Stimulated activated CD4-positive, alpha-beta T cell treated with anti-CD3 and anti-CD28 coated beads, Interleukin-15, amount 100 ng/mL, for 1 hour (primary cell): ENCODE data around the gene SLC25A12.
"Not testable (repeated sequence)": the region's sequence is repeated elsewhere in the genome, so short reads cannot be mapped to it uniquely, and the experiment has no call there.

ENCODE experiments used
- DNase-seq, 2 donors: peaks; one replicate each; pipeline ENCODE4 v3.0.0-alpha.2; 2020; ENCODE audit warnings: low read depth in 1 of 2, low spot score in 1 of 2

SLC25A12 gene

DNA sequence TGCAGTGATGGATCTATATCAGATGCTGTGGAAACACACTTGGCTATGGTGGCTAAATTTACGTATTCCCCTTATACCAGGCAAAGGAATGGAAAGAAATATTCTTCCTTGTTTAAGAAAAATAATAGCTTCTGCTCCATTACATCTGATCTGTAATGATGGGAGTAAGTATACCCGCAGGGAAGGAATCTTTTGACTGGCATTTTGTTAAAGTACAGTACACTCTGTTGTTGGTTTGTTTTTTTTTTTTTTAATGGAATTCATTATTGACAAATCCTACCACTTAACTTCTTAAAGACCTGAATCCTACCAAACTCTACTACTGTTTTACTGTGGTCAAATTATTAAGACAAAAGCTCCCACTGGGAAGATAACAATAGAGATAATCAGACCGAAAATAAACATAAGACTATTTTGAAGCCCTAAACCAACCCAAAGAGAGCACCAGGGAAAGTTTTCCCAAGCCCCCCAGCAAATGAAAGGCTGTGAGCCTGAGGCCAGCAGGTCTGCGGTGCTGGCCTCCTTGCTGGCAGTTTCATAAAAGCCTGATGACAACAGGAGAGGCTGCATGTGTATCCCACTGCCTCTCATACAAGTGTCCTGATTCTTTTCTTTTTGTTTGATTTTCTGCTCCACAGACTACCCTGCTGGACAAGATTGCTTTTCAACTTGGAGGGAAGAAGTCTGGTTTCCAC lies 101.0 kb downstream of the SLC25A12 start:
- DNase-seq, result no peak

DNA sequence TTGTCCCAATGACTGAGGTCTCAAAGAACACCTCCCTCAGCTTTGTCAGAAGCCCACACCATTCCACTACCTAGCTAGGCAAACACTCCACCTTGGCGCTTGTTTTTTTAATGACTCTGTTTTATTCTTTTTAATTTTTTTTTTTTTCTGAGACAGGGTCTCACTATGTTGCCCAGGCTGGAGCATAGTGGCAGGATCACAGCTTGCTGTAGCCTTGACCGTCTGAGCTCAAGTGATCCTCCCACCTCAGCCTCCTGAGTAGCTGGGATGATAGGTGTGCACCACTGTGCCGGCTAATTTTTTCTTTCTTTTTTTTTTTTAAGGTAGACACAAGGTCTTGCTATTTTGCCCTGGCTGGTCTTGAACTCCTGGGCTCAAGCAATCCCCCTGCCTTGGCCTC lies 101.9 kb downstream of the SLC25A12 start:
- DNase-seq, result no peak

DNA sequence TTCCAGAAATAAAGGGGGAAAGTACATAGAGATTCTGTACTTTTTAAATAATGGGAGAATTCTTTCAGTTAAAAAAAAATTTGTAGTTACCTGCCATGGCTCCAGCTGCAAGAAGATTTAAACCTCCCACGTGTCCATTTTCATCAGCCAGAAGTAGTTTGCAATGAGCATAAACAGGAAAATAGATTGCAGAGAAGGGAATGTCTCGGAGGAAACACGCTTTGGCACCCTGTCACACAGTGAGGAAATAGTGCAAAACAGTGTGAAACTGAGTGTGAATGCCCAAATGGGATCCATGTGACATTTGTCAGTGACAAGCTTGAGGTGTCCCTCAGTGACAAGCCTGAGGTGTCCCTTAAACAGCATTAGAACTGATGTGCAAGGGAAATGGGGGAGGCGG lies 102.7 kb downstream of the SLC25A12 start:
- no peak for DNase-seq

DNA sequence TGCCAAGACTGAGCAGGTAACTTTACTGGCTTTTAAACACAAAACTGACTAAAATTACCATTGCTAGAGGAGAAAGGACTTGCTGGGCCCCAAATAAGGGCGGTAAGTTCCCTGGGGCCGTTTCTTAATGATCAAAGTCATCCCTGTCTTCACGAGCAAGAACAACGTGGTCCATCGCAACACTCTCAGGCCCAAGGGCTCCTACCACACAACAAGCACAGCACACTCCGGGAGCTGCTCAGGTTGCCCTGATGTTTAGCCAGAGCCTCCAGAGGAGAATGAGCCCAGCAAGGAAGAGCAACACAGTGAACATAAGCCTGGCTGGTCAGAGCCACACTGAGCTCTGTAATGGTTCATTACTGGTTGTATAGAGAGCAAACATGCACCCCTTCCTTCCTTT lies 104.1 kb downstream of the SLC25A12 start:
- no peak for DNase-seq

DNA sequence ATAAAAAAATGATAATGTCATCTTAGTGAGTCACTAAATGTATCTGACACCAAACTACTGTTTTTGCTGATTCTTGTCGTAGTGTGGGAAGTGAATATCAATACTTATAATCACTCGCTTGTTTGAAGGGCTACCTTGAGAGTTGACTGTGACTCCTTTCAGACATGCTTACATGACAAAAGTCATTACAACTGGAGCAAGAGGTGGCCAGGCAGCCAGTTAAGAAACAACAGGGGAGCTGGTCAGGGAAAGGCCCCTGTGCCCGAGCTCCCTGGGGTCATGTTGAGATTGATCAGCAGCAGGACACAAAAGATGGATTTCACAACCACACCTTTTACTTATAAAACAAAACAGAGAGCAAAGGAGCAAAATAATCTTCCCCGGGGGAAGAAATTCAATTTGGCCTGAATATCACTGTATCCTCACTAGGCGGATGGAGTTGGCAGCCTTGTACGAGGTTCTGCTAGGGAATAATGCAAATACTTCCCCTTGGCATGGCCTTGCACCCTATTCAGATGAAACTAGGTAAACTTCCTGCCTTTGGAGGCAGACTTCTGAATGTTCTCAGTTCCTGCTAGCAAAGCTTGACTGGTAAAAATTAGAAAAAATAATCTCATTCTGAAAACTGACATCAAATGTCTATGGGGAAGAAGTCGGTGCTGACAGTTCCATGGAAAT lies 105.6 kb downstream of the SLC25A12 start:
- no peak for DNase-seq

DNA sequence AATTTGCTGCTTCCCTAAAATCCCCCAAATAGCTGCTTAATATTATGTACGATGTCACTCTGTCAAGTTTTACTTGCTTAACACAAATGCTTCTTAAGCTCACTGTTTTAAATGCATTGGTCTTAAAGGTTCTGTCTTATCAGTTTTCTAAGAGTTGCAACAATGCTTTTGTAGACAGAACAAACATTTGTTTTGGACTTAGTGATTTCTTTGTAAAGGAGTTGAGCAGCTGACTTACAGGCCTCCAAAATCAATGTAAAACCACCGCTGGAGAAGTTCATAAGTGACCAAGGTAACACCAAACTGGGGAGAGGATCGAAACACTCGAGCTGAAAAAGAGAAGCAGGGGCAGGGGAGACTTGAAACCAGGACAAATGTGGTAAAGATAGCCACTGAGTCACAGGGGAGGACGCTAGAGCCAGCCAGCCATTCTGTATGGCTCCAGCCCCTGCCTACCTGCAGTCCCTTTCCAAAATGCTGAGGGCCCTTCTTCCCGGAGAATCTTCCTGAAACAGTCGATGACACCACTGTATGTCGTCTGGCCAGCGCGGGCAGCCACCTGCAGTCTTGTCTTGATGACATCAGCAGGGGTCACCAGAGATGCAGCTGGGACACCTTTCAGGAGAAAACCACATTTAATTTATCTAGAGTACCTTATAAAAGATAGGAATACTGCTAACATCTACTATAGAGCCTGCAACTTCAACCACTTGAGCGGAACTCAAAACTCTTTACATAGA lies 106.5 kb downstream of the SLC25A12 start:
- no peak for DNase-seq

DNA sequence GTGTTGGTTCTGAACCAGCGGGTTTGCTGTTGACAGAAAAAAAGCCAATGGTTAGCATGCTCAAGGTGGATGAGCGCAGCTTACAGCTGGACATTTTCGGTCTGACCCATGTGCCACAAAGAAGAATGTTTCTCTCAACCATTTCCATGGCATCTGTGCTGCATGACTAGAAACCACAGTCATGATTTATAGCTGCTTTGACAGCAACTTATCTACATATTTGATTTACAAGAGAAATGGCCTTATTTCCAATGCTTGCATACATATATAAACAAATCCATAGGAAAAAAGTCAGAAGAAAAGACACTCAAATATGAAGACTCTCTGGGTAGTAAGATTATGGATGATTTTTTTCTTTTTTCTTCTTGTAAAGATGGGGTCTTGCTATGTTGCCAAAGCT lies 108.6 kb downstream of the SLC25A12 start:
- DNase-seq, result no peak

DNA sequence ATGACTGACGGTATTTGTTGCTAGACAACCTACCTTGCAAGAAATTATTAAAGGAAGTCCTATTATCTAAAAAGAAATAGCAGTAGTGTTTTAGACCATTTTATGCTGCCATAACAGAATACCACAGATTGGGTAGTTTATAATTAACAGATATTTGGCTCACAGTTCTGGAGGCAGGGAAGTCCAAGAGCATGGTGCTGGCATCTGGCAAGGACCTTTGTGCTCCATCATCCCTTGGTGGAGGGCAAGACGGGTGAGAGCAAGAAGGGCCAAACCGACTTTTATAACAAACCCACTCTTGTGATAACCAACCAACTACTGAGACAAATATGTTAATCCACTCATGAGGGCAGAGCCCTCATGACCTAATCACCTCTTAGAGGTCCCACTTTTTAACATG lies 115.5 kb downstream of the SLC25A12 start:
- no peak for DNase-seq

DNA sequence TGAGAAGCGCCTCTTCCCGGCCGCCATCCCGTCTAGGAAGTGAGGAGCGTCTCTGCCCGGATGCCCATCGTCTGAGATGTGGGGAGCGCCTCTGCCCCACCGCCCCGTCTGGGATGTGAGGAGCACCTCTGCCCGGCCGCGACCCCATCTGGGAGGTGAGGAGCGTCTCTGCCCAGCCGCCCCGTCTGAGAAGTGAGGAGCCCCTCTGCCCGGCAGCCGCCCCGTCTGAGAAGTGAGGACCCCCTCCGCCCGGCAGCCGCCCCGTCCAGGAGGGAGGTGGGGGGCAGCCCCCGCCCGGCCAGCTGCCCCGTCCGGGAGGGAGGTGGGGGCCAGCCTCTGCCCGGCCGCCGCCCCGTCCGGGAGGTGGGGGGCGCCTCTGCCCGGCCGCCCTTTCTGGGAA lies 119.5 kb downstream of the SLC25A12 start:
- DNase-seq, result not testable (repeated sequence)

DNA sequence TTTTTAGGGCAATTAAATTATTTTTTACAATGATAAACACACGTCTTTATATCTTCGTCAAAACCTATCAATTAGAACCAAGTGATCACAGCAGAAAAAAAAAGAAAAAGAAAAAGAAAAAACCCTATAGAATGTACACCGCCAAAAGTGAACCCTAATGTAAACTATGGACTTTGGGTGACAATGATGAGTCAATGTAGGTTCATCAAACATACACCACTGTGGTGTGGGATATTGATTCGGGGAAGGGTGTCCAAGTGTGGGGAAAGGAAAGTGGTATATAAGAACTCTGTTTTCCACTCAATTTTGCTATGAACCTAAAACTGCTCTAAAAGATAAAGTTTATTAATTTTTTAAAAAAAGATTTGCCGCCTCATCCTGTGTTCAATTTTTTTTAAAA lies 121.7 kb downstream of the SLC25A12 start:
- DNase-seq, result no peak

DNA sequence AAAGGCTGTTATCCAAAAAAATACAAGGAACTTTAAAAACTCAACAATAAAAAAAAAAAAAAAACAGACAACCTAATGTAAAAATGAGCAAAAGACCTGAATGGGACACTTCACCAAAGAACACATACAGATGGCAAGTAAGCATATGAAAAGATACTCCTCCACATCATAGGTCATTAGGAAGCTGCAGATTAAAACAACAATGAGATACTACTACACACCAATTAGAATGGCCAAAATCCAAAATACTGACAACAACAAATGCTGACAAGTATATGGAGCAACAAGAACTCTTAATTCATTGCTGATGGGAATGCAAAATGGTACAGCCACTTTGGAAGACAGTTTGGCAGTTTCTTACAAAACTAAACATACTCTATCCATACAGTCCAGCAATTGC lies 122.6 kb downstream of the SLC25A12 start:
- no peak for DNase-seq

DNA sequence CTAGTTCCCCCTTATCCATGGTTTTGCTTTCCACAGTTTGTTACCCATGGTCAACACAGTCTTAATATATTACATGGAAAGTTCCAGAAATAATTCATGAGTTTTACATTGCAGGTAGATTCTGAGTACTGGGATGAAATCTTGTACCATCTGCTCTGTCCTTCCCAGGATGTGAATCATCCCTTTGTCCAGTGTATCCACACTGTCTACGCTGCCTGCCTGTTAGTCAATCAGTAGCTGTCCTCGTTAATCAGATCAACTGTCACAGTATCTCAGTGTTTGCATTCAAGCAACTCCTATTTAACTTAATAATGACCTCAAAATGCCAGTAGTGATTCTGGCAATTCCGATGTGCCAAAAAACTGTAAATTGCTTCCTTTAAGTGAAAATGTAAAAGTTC lies 130.4 kb downstream of the SLC25A12 start:
- DNase-seq, result no peak

DNA sequence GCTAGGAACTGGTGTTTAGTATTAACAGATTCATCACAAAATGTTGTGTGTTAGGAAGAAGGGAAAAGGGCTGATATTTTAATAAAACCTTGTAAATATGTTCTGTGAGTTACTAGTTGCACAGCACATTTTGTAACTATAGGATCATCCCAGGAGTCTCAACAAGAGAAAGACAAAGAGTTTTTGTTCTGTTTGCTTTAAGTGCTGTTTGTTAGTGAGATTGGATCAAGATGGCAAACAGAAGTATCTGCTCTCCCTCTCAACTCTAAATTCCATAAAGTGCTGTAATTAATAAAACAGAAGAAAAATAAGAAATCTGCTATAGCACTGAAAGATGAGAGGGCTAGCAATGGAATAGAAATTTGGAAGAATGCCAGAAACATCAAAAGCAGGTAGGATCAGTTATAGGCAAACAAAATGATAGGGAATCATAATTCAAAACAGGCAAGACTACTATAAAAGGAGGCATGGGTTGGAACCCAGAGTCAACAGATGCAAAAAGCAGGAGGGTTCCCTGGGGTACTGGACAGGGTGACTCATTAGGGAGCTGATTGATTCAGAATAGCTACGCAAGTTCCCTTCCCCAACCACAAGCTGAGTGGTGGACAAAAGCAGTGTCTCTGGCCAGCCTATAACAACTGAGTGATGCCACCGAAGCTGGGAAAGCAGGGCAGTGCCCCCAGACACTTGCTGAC lies 131.0 kb downstream of the SLC25A12 start:
- DNase-seq, result no peak

DNA sequence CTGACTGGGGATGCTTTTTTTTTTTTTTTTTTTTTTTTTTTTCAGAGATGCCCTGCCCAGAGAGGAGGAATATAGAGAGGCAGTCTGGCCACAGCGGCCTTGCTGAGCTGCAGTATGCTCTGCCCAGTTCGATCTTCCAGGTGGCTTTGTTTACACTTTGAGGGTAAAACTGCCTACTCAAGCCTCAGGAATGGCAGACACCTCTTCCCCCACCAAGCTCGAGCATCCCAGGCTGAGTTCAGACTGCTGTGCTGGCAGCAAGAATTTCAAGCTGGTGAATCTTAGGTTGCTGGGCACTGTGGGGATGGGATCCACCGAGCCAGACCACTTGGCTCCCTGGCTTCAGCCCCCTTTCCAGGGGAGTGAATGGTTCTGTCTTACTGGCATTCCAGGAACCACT lies 132.9 kb downstream of the SLC25A12 start:
- DNase-seq, result not testable (repeated sequence)

DNA sequence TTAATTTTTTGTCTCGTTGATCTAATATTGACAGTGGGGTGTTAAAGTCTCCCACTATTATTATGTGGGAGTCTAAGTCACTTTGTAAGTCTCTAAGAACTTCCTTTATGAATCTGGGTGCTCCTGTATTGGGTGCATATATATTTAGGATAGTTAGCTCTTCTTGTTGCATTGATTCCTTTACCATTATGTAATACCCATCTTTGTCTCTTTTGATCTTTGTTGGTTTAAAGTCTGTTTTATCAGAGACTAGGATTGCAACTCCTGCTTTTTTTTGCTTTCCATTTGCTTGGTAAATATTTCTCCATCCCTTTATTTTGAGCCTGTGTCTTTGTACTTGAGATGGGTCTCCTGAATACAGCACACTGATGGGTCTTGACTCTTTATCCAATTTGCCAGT lies 135.3 kb downstream of the SLC25A12 start:
- DNase-seq, result not testable (repeated sequence)

DNA sequence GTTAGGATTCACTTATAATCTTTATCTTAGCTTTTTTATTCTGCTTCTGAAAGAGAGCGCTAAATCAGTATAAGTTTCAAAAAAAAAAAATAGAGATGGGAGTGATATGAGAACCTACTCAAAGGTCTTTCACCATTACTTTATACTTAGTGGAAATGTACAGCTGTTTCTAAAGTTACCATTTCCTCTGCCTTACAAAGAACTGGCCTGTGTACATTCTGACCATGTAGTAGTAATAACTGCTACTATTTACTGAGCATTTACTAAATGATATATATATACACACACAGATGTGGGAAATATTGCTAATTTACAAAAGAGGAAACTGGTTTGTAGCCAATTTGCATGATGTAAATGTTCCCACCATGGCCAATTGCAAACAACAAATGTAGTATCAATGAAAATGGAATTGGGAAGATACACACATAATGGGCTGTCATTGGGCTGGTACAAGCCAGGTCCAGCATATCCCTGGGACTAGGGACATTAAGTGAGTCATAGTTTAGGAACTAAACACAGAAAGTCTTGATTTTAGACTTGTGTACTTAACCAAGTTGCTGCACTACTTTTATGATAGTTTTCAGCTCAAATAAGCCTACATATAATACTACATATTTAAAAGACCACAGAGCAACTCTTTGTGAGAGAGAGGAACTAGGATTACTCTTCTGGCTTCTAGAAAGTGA lies 139.6 kb downstream of the SLC25A12 start:
- no peak for DNase-seq

DNA sequence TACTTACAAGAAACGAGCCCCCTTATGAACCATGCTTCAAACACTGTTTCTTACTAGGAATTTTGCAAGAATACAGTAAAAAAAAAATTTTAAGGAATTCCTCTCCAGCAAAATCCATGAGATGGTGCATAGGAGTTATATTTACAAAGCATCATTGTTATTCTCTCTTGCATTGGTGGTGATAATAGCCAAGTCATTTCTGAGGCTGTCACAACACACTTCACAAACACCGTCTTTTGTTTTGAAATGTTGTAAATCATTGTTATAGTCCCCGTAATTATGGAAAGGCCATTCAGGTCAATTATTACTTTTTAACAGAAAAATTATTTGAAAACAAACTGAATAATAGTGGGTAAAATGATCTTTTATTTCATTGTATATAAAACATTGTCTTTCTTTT lies 146.7 kb downstream of the SLC25A12 start:
- no peak for DNase-seq

DNA sequence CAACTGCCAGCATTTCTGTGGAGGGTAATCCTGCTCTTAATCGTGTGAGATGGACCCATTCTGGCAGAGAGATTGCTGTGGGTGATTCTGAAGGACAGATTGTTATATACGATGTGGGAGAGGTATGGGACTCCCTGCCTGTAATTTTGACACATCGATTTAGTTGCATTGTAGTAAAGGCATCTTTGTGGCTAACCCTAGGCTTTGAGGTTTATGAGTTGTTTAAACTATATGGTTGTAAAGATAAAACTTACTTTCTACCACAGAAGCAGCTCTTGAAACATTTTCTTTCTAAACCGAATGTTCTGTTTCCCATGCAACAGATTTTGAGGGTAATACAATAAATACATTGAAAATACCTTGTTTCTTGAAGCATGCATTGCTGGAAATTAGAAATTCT lies 148.2 kb downstream of the SLC25A12 start:
- DNase-seq, result no peak

DNA sequence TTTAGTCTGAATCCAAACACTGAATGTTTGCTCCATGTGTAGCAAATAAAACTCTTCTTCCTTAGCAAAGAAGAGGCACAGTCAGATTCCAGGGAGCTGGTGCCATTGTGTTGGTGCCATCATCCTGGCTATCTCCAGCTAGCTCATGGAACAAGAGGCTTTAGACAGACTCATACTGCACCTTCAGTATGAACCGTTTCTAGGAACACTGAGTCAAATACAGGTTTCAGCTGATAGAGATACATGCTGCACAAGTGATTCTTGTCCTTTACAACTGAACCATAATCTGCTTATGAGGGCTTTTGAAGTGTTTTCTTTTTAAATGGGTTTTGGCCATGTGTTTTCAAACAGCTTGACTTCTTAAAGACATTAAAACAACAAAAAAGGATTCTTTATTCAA lies 148.9 kb downstream of the SLC25A12 start:
- DNase-seq, result no peak

DNA sequence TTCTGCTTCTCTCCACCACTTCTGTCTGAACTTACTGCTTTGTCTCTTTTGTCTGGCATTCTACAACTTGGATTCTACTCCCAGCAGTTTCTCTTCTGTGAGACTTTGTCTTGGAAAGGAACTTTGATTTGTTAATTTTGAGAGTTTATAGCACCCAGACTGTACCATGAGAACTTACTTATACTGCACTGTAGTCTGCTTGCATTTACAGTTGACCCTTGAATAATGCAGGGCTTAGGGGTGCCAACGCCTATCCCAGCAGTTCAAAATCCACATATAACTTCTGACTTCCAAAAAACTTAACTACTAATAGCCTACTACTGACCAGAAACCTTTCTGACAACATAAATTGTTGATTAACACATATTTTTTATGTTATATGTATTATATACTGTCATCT lies 151.3 kb downstream of the SLC25A12 start:
- DNase-seq, result no peak

DNA sequence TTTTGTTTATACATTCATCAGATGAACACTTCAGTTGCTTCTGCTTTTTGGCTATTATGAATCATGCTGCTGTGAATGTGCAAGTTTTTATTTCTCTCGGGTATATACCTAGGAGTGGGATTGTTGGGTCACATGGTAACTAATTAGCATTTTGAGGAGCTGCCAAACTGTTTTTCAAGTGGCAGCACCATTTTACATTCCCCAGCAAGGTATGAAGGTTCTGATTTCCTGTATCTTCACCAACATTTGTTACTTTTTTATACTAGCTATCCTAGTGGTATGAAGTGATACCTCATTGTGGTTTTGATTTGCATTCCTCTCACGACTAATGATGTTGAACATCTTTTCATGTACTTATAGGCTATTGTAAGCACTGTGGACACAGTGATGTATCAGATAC lies 152.9 kb downstream of the SLC25A12 start:
- DNase-seq, result no peak
